Upper lobe of left lung (tissue), 6 donors: ENCODE data around the gene MINDY3. TPM values are rescaled to one million over a fixed set of nuclear protein-coding genes. Genes with fewer than 3 reads are reported as not detected.
"Not testable (repeated sequence)": the region's sequence is repeated elsewhere in the genome, so short reads cannot be mapped to it uniquely, and the experiment has no call there.

Experiments used
- ATAC-seq, 2 donors: fragments of 200-7000 bp; cut with Tn5 transposase; one replicate each; pipeline ENCODE4 v1.9.1; 2022; ENCODE audit warnings: mild to moderate bottlenecking in 2 of 2, moderate library complexity in 2 of 2; ENCODE audit not compliant: low FRiP score in 2 of 2
- DNase-seq, 2 donors: peaks; one replicate each; pipeline ENCODE4 v3.0.0-alpha.2; 2019 to 2020
- H3K27ac ChIP-seq, 4 donors: fragments of 200-600 bp; sonication (generic); one replicate each; pipeline ENCODE4 v1.5.1; 2016 to 2019
- H3K27me3 ChIP-seq, 4 donors: fragments of 200-600 bp; sonication (generic); one replicate each; pipeline ENCODE4 v1.5.1; 2017 to 2019
- H3K36me3 ChIP-seq, 4 donors: fragments of 200-600 bp; sonication (generic); one replicate each; pipeline ENCODE4 v1.5.1; 2016 to 2019
- H3K4me1 ChIP-seq, 4 donors: fragments of 200-600 bp; sonication (generic); one replicate each; pipeline ENCODE4 v1.5.1; 2018 to 2019
- H3K4me3 ChIP-seq, 4 donors: fragments of 200-600 bp; sonication (generic); one replicate each; pipeline ENCODE4 v1.5.1; 2017 to 2019; ENCODE audit warnings: mild to moderate bottlenecking in 2 of 4, moderate library complexity in 1 of 4
- H3K9me3 ChIP-seq, 4 donors: fragments of 200-600 bp; sonication (generic); one replicate each; pipeline ENCODE4 v1.5.1; 2018 to 2019
- EP300 ChIP-seq, 4 donors: sonication (generic); formaldehyde crosslinking; IDR thresholded peaks; one replicate each; pipeline ENCODE4 v1.5.1; 2017; ENCODE audit warnings: antibody characterized with exemption in 4 of 4, control low read depth in 2 of 4
- POLR2A ChIP-seq, 4 donors: fragments of 450-650 bp; IDR thresholded peaks; one replicate each; pipeline ENCODE4 v1.5.1; 2016 to 2017; ENCODE audit warnings: antibody characterized with exemption in 4 of 4, mild to moderate bottlenecking in 2 of 4
- POLR2AphosphoS5 ChIP-seq, 2 donors: sonication (generic); formaldehyde crosslinking; IDR thresholded peaks; one replicate each; pipeline ENCODE4 v1.5.1; 2017; ENCODE audit warnings: antibody characterized with exemption in 2 of 2
- WGBS, 2 donors: methylation state at CpG; one replicate each; pipeline ENCODE4 v1.1.5; 2017 to 2018; 5-methylcytosine and 5-hydroxymethylcytosine counted together
- total RNA-seq, 6 donors: library from RNA; depleted of rRNA in 4 of 6; stranded (reverse); fragments of >200 nt in 4 of 6; gene quantifications; one replicate each; pipeline versions ENCODE4 v1.1.0 to v1.2.1, GENCODE V29; 2016 to 2021
- TF ChIP-seq, protein P1 (sequence below), 6 experiments: fragments of 450-650 bp in 4 of 6; fragments of 200-600 bp in 2 of 6; sonication (generic) in 2 of 6; IDR thresholded peaks; one replicate each; pipeline ENCODE4 v1.5.1; 2016 to 2019; ENCODE audit warnings: antibody characterized with exemption in 6 of 6
- donor health status: DM: no; HTN: no; CAD: no; lungs with moderate emphysema.
- donor health status: DM: no; HTN: yes; CAD: no; lungs with severe emphysema.

Gene MINDY3
- total RNA-seq, 6 donors from 2014 or later = 10.8 to 39.8 (median 26.5) TPM

DNA sequence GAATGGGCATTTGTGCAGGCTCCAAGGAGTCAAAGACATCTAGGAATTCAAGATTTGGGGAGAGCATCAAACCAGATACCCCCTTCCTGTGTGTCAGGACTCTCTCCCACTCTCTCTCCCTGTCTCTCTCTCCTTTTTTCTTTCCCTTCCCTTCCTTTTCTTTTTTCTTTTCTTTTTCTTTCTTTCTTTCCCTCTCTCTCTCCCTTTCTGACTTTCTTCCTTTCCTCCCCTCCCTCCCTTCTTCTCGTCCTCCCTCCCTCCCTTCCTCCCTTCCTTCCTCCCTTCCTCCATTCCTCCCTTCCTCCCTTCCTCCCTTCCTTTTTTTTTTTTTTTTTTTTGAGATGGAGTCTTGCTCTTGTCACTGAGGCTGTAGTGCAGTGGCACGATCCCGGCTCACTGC lies 24.1 kb upstream of the MINDY3 start:
- Histone ChIP-seq H3K27me3 (no peaks in the 10 kb centered on the region), H3K27ac (no peak overlapping the region), H3K36me3 (no peaks in the 10 kb centered on the region), H3K4me3 (no peak overlapping the region), H3K9me3 (no peaks in the 10 kb centered on the region), H3K4me1 (no peaks in the 10 kb centered on the region)
- ATAC-seq (no peak), DNase-seq (no peak)
- WGBS, 2 donors = 83% methylated on average over 3 of the region's 3 CpGs
- TF ChIP-seq EP300 (IDR thresholded peaks at IDR 0.05) = no peak
- TF ChIP-seq POLR2A (IDR thresholded peaks at IDR 0.05) = no peak
- no peak for TF ChIP-seq POLR2AphosphoS5 (IDR thresholded peaks at IDR 0.05)
- TF ChIP-seq, protein P1, sequence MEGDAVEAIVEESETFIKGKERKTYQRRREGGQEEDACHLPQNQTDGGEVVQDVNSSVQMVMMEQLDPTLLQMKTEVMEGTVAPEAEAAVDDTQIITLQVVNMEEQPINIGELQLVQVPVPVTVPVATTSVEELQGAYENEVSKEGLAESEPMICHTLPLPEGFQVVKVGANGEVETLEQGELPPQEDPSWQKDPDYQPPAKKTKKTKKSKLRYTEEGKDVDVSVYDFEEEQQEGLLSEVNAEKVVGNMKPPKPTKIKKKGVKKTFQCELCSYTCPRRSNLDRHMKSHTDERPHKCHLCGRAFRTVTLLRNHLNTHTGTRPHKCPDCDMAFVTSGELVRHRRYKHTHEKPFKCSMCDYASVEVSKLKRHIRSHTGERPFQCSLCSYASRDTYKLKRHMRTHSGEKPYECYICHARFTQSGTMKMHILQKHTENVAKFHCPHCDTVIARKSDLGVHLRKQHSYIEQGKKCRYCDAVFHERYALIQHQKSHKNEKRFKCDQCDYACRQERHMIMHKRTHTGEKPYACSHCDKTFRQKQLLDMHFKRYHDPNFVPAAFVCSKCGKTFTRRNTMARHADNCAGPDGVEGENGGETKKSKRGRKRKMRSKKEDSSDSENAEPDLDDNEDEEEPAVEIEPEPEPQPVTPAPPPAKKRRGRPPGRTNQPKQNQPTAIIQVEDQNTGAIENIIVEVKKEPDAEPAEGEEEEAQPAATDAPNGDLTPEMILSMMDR (IDR thresholded peaks at IDR 0.05) = no peak

DNA sequence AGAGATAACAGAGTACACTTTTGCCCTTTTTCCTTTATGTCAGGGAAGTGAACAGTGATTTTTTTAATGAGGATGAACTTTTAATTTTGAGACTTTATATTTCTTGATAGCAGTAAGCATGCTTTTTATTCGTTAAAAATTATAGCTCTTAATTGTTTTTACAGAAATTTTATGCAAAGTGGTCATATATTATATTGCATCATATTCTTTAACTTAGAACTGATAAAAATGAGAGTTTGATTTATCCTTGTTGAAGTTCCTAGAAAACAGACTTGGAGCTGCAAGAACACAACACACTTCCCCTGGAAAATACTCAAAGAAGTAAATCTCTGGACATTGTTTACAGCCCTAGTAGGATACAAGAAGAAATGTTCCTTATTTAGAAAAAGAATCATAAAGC lies 21.2 kb upstream of the MINDY3 start:
- no peak for ATAC-seq
- Histone ChIP-seq H3K27ac (no peak overlapping the region), H3K9me3 (no peaks in the 10 kb centered on the region), H3K4me3 (no peak overlapping the region), H3K27me3 (no peaks in the 10 kb centered on the region), H3K4me1 (no peaks in the 10 kb centered on the region), H3K36me3 (no peaks in the 10 kb centered on the region)
- no peak for DNase-seq
- TF ChIP-seq POLR2AphosphoS5 (IDR thresholded peaks at IDR 0.05) (no peak), EP300 (IDR thresholded peaks at IDR 0.05) (no peak), POLR2A (IDR thresholded peaks at IDR 0.05) (no peak)
- TF ChIP-seq, protein P1 (IDR thresholded peaks at IDR 0.05) = no peak
- 68 to 79% methylated on average over 1 of the region's 1 CpG for WGBS, 2 donors

DNA sequence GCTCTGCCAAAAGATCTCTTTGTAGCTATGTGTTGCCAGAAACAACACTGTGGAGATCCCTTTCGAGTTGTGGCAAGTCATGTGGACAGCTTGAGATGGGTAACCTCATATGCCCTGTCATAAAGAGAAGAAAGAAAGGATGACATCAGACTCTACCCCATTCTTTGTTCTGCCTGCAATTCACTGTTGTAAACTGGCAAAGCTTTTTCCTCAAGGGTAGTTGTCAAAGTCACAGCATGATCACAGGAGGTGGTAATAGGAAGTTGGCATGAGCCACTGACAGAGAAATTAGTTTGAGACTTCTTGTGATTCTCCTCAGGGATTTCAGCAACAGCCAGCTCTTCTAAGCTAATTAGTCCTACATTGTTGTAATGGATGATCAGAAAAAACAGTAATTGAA lies 19.4 kb upstream of the MINDY3 start:
- Histone ChIP-seq H3K36me3 (no peaks in the 10 kb centered on the region), H3K4me1 (no peaks in the 10 kb centered on the region), H3K9me3 (no peaks in the 10 kb centered on the region), H3K4me3 (no peak overlapping the region), H3K27me3 (no peaks in the 10 kb centered on the region), H3K27ac (no peak overlapping the region)
- WGBS, 2 donors = 32 to 37% methylated on average over 1 of the region's 1 CpG
- DNase-seq (no peak), ATAC-seq (no peak)
- TF ChIP-seq EP300 (IDR thresholded peaks at IDR 0.05) = no peak
- no peak for TF ChIP-seq POLR2A (IDR thresholded peaks at IDR 0.05)
- TF ChIP-seq POLR2AphosphoS5 (IDR thresholded peaks at IDR 0.05) = no peak
- TF ChIP-seq, protein P1 (IDR thresholded peaks at IDR 0.05) = no peak

DNA sequence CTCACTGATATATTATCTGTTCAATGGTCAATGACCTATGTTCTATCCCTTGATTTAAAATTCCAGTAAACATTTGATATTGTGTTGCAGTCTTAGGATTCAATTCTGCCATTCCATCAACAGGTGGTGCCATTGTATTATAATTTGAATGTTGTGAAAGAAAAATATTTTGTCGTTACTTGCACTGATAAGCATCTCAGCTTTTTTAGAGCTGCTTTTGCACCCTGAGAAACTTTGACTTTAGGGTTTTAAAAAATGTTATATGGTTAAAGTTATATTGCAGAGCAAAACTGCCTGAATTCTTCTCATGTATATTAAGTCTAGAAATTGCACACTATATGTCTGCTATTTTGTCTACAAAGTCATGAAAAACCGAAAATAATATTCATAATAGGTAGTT lies 18.8 kb upstream of the MINDY3 start:
- WGBS, 2 donors = 47 to 52% methylated on average over 2 of the region's 2 CpGs
- Histone ChIP-seq H3K27ac (no peak overlapping the region), H3K27me3 (no peaks in the 10 kb centered on the region), H3K9me3 (no peaks in the 10 kb centered on the region), H3K4me3 (no peak overlapping the region), H3K4me1 (no peaks in the 10 kb centered on the region), H3K36me3 (no peaks in the 10 kb centered on the region)
- DNase-seq = no peak
- no peak for ATAC-seq
- no peak for TF ChIP-seq EP300 (IDR thresholded peaks at IDR 0.05)
- TF ChIP-seq, protein P1 (IDR thresholded peaks at IDR 0.05) = peak in 5 of 6 experiments; percentile 18 to 56 (median 38)

DNA sequence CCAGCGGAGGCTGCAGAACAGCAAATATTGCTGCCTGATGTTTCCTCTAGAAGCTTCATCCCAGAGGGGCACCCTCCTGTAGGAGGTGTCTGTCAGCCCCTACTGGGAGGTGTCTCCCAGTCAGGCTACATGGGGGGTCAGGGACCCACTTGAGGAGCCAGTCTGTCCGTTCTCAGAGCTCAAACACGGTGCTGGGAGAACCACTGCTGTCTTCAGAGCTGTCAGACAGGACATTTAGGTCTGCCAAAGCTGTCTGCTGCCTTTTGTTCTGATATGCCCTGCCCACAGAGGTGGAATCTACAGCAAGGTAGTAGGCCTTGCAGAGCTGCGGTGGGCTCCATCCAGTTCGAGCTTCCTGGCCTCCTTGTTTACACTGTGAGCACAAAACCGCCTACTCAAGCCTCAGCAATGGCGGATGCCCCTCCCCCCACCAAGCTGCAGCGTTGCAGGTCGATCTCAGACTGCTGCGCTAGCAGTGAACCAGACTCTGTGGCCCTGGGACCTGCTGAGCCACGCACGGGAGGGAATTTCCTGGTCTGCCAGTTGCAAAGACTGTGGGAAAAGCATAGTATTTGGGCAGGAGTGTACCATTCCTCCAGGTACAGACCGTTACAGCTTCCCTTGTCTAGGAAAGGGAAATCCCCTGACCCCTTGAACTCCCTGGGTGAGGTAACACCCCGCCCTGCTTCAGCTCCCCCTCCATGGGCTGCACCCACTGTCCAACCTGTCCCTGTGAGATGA lies 17.7 kb upstream of the MINDY3 start:
- 59 to 67% methylated on average over 8 to 11 of the region's 14 CpGs for WGBS, 2 donors
- H3K4me3 ChIP-seq = no peak overlapping the region
- DNase-seq = no peak
- no peaks in the 10 kb centered on the region for H3K27me3 ChIP-seq
- no peak overlapping the region for H3K27ac ChIP-seq
- H3K4me1 ChIP-seq = no peaks in the 10 kb centered on the region
- H3K36me3 ChIP-seq = no peaks in the 10 kb centered on the region
- no peak for ATAC-seq
- TF ChIP-seq POLR2AphosphoS5 (IDR thresholded peaks at IDR 0.05) = no peak
- TF ChIP-seq EP300 (IDR thresholded peaks at IDR 0.05) = no peak
- TF ChIP-seq POLR2A (IDR thresholded peaks at IDR 0.05) = no peak
- TF ChIP-seq, protein P1 (IDR thresholded peaks at IDR 0.05) = no peak
- no peaks in the 10 kb centered on the region for H3K9me3 ChIP-seq

DNA sequence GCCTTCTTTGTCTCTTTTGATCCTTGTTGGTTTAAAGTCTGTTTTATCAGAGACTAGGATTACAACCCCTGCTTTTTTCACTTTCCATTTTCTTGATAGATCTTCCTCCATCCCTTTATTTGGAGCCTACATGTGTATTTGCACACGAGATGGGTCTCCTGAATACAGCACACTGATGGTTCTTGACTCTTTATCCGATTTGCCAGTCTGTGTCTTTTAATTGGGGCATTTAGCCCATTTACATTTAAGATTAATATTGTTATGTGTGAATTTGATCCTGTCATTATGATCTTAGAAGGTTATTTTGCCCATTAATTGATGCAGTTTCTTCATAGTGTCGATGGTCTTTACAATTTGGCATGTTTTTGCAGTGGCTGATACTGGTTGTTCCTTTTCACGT lies 16.0 kb upstream of the MINDY3 start:
- H3K27ac ChIP-seq, H3K9me3 ChIP-seq, H3K27me3 ChIP-seq, DNase-seq, H3K36me3 ChIP-seq, H3K4me1 ChIP-seq, ATAC-seq, H3K4me3 ChIP-seq: not testable (repeated sequence)
- 75 to 78% methylated on average over 4 of the region's 4 CpGs for WGBS, 2 donors

DNA sequence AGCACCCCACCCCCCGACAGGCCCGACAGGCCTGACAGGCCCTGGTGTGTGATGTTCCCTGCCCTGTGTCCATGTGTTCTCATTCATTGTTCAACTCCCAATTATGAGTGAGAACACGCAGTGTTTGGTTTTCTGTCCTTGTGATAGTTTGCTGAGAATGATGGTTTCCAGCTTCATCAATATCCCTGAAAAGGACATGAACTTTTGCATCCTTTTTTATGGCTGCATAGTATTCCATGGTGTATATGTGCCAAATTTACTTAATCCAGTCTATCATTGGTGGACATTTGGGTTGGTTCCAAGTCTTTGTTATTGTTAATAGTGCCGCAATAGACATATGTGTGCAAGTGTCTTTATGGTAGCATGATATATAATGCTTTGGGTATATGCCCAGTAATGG lies 12.3 kb upstream of the MINDY3 start:
- not testable (repeated sequence) for H3K4me1 ChIP-seq, H3K9me3 ChIP-seq, H3K27ac ChIP-seq, DNase-seq, ATAC-seq, H3K36me3 ChIP-seq, H3K4me3 ChIP-seq, H3K27me3 ChIP-seq
- WGBS, 2 donors = 90 to 96% methylated on average over 4 of the region's 4 CpGs
